CD4-positive, alpha-beta T cell treated with Interleukin-4 for 1 hour (primary cell): ENCODE data around the gene MRPL51.

Experiments
- DNase-seq, 2 donors: peaks; one replicate each; pipeline ENCODE4 v3.0.0-alpha.2; 2020 to 2022

Gene MRPL51

GRCh38 chr12:6460751-6461371, 32.2 kb downstream of the MRPL51 start:
- peak in 1 of 2 donors; percentile 66 for DNase-seq

- no peak for DNase-seq
Measured at GRCh38 chr12:6459004-6459337, 34.1 kb downstream of the MRPL51 start.

GRCh38 chr12:6458281-6459003, 34.6 kb downstream of the MRPL51 start:
- DNase-seq, result no peak

- no peak for DNase-seq
Measured at GRCh38 chr12:6457220-6457945, 35.7 kb downstream of the MRPL51 start.

DNA sequence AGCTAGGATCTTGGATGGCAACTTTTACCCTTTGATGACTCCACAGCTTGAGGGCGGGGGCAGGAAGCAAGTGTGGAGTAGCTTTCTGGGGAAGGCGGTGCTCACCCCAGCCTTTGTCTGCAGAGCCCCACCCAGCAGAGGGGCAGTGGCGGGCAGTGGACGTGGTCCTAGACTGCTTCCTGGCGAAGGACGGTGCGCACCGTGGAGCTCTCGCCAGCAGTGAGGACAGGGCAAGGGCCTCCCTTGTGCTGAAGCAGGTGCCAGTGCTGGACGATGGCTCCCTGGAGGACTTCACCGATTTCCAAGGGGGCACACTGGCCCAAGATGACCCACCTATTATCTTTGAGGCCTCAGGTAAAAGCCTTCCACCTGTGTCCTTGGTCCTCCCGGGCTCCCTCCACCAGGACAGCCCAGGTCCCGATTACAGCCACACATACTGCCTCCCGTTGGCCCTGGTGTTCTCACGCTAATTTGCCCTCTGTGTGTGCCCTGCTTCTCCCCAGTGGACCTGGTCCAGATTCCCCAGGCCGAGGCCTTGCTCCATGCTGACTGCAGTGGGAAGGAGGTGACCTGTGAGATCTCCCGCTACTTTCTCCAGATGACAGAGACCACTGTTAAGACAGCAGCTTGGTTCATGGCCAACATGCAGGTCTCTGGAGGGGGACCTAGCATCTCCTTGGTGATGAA, 40.0 kb downstream of the MRPL51 start:
- DNase-seq, result peak in 1 of 2 donors; percentile 51

DNA sequence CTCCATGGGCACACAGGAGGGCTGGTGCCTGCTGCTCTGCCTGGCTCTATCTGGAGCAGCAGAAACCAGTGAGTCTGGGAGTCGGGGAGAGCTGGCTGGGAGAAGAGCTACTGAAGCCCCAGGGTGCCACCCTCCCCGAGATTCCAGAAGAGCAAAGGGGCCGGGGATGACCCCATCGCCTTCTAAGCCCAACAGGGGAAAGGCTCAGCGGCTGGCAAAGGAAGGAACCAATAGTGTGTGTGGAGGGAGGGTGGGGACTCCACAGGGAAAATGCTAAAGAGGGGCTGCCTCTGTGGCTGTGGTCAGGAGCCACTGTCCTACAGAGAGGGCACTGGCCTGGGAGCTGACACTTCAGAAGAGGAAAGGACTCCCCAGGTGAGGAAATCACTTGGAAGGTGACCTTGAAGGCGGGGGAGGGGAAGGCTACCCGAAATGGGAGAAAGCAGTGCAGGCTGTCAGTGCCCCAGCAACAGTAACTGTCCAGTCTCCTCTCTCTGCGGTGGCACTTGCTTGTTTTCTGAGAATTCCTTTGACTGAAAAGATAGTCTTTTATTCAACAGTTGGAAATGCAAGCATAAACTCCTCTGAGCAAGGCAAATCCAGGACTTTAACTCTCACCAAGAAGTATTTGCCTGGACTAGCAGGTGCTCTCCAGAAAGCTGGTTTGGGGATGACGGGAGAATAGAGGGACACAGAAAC, 40.7 kb downstream of the MRPL51 start:
- DNase-seq, result peak in 1 of 2 donors; percentile 31

GRCh38 chr12:6451348-6452244, 41.5 kb downstream of the MRPL51 start, which contains the start of gene TAPBPL:
TAPBPL (plus strand) TSS chr12:6452042; CDS start chr12:6452249, 207 bp downstream.
- peak; percentile 86 to 89 for DNase-seq

DNA sequence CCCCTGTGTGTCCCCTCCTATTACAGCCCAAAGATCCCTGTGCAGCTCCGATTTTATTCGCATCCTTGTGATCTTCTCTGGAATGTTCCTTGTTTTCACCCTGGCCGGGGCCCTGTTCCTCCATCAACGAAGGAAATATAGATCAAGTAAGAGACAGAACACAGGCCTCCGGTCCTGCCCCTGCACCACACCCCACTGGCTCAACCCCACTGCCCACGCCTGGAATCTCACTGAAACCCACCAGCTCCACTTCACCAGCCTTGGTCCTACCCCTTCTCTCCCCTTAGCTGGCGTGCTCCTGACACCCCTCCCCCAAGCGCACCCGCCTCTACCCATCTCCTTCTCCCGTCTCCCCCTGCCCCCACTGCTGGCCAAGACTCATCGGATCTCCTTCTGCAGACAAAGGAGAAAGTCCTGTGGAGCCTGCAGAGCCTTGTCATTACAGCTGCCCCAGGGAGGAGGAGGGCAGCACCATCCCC, 42.2 kb downstream of the MRPL51 start:
- no peak for DNase-seq

DNA sequence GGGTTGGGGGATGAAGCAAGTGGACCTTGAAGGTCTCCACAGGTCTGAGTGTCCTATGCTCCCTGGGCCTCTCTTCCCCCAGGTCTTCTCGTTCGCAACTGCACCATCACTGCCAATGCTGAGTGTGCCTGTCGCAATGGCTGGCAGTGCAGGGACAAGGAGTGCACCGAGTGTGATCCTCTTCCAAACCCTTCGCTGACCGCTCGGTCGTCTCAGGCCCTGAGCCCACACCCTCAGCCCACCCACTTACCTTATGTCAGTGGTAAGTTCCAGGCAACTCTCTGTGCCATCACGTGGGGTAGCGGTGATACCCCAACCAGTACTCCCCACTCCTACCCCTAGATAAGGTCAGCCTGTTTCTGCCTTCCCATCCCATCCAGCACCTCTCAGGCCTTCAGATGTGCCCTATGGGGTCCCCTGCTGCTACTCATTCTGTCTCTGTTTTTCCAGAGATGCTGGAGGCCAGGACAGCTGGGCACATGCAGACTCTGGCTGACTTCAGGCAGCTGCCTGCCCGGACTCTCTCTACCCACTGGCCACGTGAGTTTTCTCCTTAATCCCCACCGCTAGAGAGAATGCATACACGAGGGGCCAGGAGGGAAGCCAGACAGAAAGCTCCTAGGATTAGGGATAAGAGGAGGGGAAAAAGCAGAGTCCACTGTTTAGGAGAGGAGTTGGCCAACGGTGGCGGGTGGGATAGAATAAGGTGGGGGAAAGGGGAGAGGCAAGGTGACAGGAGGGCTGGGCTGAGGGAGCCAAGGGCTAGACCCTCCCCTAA, 42.8 kb downstream of the MRPL51 start:
- no peak for DNase-seq

DNA sequence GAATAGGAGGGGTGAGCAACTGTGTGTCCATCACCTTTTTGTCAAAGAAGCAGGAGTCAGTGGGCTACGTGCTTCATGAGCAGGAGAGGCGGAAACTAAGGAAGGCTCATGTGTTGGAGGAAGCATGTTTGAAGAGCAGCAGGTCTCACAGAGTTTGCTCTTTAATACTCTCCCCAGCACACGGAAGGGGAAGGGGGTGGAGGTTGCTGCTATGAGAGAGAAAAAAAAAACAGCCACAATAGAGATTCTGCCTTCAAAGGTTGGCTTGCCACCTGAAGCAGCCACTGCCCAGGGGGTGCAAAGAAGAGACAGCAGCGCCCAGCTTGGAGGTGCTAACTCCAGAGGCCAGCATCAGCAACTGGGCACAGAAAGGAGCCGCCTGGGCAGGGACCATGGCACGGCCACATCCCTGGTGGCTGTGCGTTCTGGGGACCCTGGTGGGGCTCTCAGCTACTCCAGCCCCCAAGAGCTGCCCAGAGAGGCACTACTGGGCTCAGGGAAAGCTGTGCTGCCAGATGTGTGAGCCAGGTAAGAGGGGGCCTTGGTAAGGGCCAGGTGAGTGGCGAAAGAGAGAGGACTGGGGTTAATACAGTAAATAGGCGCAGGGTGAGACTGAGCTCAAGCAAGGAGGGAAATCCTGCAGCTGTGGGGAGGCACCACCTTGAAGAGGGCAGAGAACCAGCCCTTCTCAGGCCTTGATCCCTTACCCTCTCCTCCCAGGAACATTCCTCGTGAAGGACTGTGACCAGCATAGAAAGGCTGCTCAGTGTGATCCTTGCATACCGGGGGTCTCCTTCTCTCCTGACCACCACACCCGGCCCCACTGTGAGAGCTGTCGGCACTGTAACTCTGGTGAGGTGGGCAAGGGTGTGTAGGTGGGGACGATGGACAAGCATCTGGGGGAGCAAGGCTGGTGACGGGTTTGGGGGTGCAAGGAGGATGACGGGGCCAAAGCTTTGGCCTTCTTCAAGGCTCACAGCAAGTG, 48.1 kb downstream of the MRPL51 start, which contains the start of gene CD27:
CD27 (plus strand) TSS at position 252 of the 985 bp plus-strand sequence; CDS start at position 393, 141 bp downstream.
- peak in 1 of 2 donors; percentile 53 for DNase-seq

DNA sequence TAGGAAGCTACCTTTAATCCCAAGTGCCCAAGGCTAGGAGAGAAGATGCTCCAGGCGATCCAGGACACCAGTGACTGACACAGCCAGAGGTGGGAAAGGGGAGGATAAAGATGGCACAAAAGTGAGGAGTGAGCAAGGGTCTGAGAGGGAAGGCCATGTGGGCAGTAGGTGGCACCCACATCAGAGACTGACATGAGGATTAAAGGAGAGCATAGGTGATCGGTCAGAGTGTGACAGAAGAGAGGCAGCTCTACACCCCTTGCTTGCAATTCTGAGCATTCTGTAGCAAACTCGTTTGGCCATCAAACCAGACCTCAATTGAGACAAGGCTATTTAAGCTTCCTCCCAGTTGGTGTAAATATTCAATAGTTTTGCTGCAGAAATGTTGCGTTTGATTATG, 49.0 kb downstream of the MRPL51 start:
- no peak for DNase-seq

- no peak for DNase-seq
Measured at GRCh38 chr12:6443361-6443983, 49.6 kb downstream of the MRPL51 start.

- no peak for DNase-seq
Measured at GRCh38 chr12:6442836-6443235, 50.2 kb downstream of the MRPL51 start.
